ENCODE results near the gene FOLR3.
A peak's percentile ranks its signal among the peaks of the same experiment; 100 is the strongest.
"Not testable (repeated sequence)": the region's sequence is repeated elsewhere in the genome, so short reads cannot be mapped to it uniquely, and the experiment has no call there.

FOLR3 gene

GRCh38 chr11:72179049-72179803 lies 43.7 kb downstream of the FOLR3 start:
- TF ChIP-seq CTCF (IDR thresholded peaks at IDR 0.05; ENCODE audit: insufficient read depth, low read length, missing control alignments) = no peak
- ChIA-PET CTCF (interaction anchor here (0.8 to 10.0 kb wide), 7 partner anchors 10 to 202 kb away, joined by 3 to 231 read pairs (median 6); no protein-coding TSS in a partner anchor), POLR2A (no interaction called here)
- no peak for DNase-seq (ENCODE audit: low read depth, low spot score)
- no peak overlapping the region for H3K4me3 ChIP-seq (ENCODE audit: low read depth, low read length)

- DNase-seq (ENCODE audit: low read depth, low spot score) = no peak
- H3K4me3 ChIP-seq (ENCODE audit: low read depth, low read length) = no peak overlapping the region
- CTCF ChIA-PET = interaction anchor here (0.8 to 10.0 kb wide), 7 partner anchors 12 to 203 kb away, joined by 3 to 231 read pairs (median 6); no protein-coding TSS in a partner anchor
- POLR2A ChIA-PET = no interaction called here
- no peak for TF ChIP-seq CTCF (IDR thresholded peaks at IDR 0.05; ENCODE audit: insufficient read depth, low read length, missing control alignments)
Measured at GRCh38 chr11:72179804-72180396, 44.4 kb downstream of the FOLR3 start.

- POLR2A ChIA-PET = not testable (repeated sequence)
Measured at GRCh38 chr11:72180892-72181552, 45.5 kb downstream of the FOLR3 start.

GRCh38 chr11:72181553-72181958 lies 46.0 kb downstream of the FOLR3 start:
- CTCF ChIA-PET = interaction anchor here (0.5 to 10.0 kb wide), 12 partner anchors 9 to 249 kb away, joined by 3 to 231 read pairs (median 13); no protein-coding TSS in a partner anchor
- H3K4me3 ChIP-seq (ENCODE audit: low read depth, low read length); POLR2A ChIA-PET; DNase-seq (ENCODE audit: low read depth, low spot score): not testable (repeated sequence)
- TF ChIP-seq CTCF (IDR thresholded peaks at IDR 0.05; ENCODE audit: insufficient read depth, low read length, missing control alignments) = peak; percentile 38

More at GRCh38 chr11:72180892-72181552, 45.5 kb downstream of the FOLR3 start:
- CTCF ChIA-PET = interaction anchor here (0.8 to 10.0 kb wide), 6 partner anchors 13 to 167 kb away, joined by 3 to 231 read pairs (median 5); no protein-coding TSS in a partner anchor
- not testable (repeated sequence) for DNase-seq (ENCODE audit: low read depth, low spot score); H3K4me3 ChIP-seq (ENCODE audit: low read depth, low read length)

GRCh38 chr11:72188267-72188666 lies 52.7 kb downstream of the FOLR3 start:
- TF ChIP-seq CTCF (IDR thresholded peaks at IDR 0.05; ENCODE audit: insufficient read depth, low read length, missing control alignments) = no peak
- CTCF ChIA-PET = interaction anchor here (0.8 to 2.3 kb wide), 3 partner anchors 35 to 243 kb away, joined by 3 to 15 read pairs (median 3); no protein-coding TSS in a partner anchor
- H3K4me3 ChIP-seq (ENCODE audit: low read depth, low read length) = no peak overlapping the region
- no peak for DNase-seq (ENCODE audit: low read depth, low spot score)
- POLR2A ChIA-PET = no interaction called here

Data from AG04449 (cell line).